NCI-H1092 (cell line): ENCODE measurements around the gene ARHGAP35.

Experiments
- DNase-seq: peaks from one replicate; lab custom pipeline; 2025; lab: John Stamatoyannopoulos, UW

The ARHGAP35 gene

GRCh38 chr19:46904114-46905060 lies 43.6 kb downstream of the ARHGAP35 start:
- no peak for DNase-seq

- DNase-seq = no peak
Observed at GRCh38 chr19:46906221-46906620, 45.4 kb downstream of the ARHGAP35 start.

- no peak for DNase-seq
Observed at GRCh38 chr19:46907880-46908279, 47.1 kb downstream of the ARHGAP35 start.

- no peak for DNase-seq
Observed at GRCh38 chr19:46909356-46909755, 48.6 kb downstream of the ARHGAP35 start.
